ENCODE results near the gene MTRR.

DNA sequence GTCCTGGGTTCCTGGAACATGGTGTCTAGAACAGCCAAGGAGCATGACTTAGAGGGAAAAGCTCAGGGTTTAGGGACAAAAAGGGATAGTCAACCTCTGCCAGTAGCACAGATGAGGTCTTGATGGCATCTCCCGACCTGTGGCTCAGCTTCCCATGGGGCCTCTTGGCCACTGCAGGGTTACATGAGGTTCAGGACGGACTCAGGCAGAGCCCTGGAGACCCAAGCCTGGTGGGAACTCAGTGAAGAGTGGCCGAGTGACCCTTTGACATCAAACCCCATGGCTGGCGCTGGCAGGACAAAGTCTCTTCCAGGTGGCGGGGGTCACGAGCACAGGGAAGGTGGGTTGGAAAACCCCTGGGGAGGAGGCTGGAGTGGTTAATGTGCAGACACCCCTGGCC is 57.8 kb downstream of the MTRR start:
- no peak for TF ChIP-seq POLR2AphosphoS5 (IDR thresholded peaks at IDR 0.05; ENCODE audit: borderline replicate concordance, low read depth, low read length)
- TF ChIP-seq EZH2 (IDR thresholded peaks at IDR 0.05) = no peak

Data from SK-N-MC (cell line).